ENCODE data around the gene GPR68.
"Not testable (repeated sequence)": the region's sequence is repeated elsewhere in the genome, so short reads cannot be mapped to it uniquely, and the experiment has no call there.

The GPR68 gene

GRCh38 chr14:91255026-91255695 lies 10.7 kb upstream of the GPR68 start:
- no peak for FAIRE-seq
- DNase-seq (ENCODE audit: extremely low spot score, insufficient read length, low read depth), result no peak

- DNase-seq (ENCODE audit: extremely low spot score, insufficient read length, low read depth) (no peak), FAIRE-seq (peak; percentile 62)
These were observed 10.0 kb upstream of the GPR68 start for GRCh38 chr14:91254461-91254860.

GRCh38 chr14:91253795-91254323 lies 9.4 kb upstream of the GPR68 start:
- DNase-seq (ENCODE audit: extremely low spot score, insufficient read length, low read depth), result no peak
- no peak for FAIRE-seq

- no peak for DNase-seq (ENCODE audit: extremely low spot score, insufficient read length, low read depth)
- FAIRE-seq, result peak; percentile 21
These were observed 8.6 kb upstream of the GPR68 start for GRCh38 chr14:91252871-91253794.

- no peak for FAIRE-seq
These were observed 6.4 kb upstream of the GPR68 start for GRCh38 chr14:91250912-91251311.

GRCh38 chr14:91249841-91250616 lies 5.5 kb upstream of the GPR68 start:
- DNase-seq (ENCODE audit: extremely low spot score, insufficient read length, low read depth), result peak; percentile 89
- peak; percentile 100 for FAIRE-seq

More at GRCh38 chr14:91250912-91251311, 6.4 kb upstream of the GPR68 start:
- DNase-seq (ENCODE audit: extremely low spot score, insufficient read length, low read depth), result no peak

- FAIRE-seq, result no peak
These were observed 1.7 kb upstream of the GPR68 start for GRCh38 chr14:91246051-91246852.

GRCh38 chr14:91245616-91246015 lies 1.1 kb upstream of the GPR68 start:
- not testable (repeated sequence) for DNase-seq (ENCODE audit: extremely low spot score, insufficient read length, low read depth); FAIRE-seq

More at GRCh38 chr14:91246051-91246852, 1.7 kb upstream of the GPR68 start:
- no peak for DNase-seq (ENCODE audit: extremely low spot score, insufficient read length, low read depth)

- FAIRE-seq (no peak), DNase-seq (ENCODE audit: extremely low spot score, insufficient read length, low read depth) (no peak)
These were observed 525 bp upstream of the GPR68 start for GRCh38 chr14:91245029-91245428.

GRCh38 chr14:91243074-91243471 lies 1.4 kb downstream of the GPR68 start:
- DNase-seq (ENCODE audit: extremely low spot score, insufficient read length, low read depth) (no peak), FAIRE-seq (peak; percentile 36)

GRCh38 chr14:91242635-91243034 lies 1.9 kb downstream of the GPR68 start:
- FAIRE-seq, result no peak
- no peak for DNase-seq (ENCODE audit: extremely low spot score, insufficient read length, low read depth)

GRCh38 chr14:91241863-91242262 lies 2.6 kb downstream of the GPR68 start:
- FAIRE-seq (peak; percentile 91), DNase-seq (ENCODE audit: extremely low spot score, insufficient read length, low read depth) (no peak)

- FAIRE-seq, result peak; percentile 5
- no peak for DNase-seq (ENCODE audit: extremely low spot score, insufficient read length, low read depth)
These were observed 5.8 kb downstream of the GPR68 start for GRCh38 chr14:91238661-91239060.

- FAIRE-seq (no peak), DNase-seq (ENCODE audit: extremely low spot score, insufficient read length, low read depth) (no peak)
These were observed 6.4 kb downstream of the GPR68 start for GRCh38 chr14:91238085-91238484.

- FAIRE-seq, result no peak
- no peak for DNase-seq (ENCODE audit: extremely low spot score, insufficient read length, low read depth)
These were observed 7.3 kb downstream of the GPR68 start for GRCh38 chr14:91237219-91237618.

- FAIRE-seq (no peak), DNase-seq (ENCODE audit: extremely low spot score, insufficient read length, low read depth) (no peak)
These were observed 8.7 kb downstream of the GPR68 start for GRCh38 chr14:91235841-91236240.

- DNase-seq (ENCODE audit: extremely low spot score, insufficient read length, low read depth) (no peak), FAIRE-seq (no peak)
These were observed 9.8 kb downstream of the GPR68 start for GRCh38 chr14:91234791-91235114.

- no peak for FAIRE-seq
- DNase-seq (ENCODE audit: extremely low spot score, insufficient read length, low read depth), result no peak
These were observed 10.3 kb downstream of the GPR68 start for GRCh38 chr14:91233936-91234790.

GRCh38 chr14:91232603-91233002 lies 11.9 kb downstream of the GPR68 start:
- FAIRE-seq, result no peak
- no peak for DNase-seq (ENCODE audit: extremely low spot score, insufficient read length, low read depth)

All from GM18507 (cell line).